ENCODE results near the gene ARMH2. TPM values are rescaled to one million over a fixed set of nuclear protein-coding genes. Genes with fewer than 3 reads are reported as not detected.
A peak's percentile ranks its signal among the peaks of the same experiment; 100 is the strongest.

ARMH2 gene
- polyA plus RNA-seq (2012; ENCODE audit: insufficient read depth, insufficient read length), result not detected

DNA sequence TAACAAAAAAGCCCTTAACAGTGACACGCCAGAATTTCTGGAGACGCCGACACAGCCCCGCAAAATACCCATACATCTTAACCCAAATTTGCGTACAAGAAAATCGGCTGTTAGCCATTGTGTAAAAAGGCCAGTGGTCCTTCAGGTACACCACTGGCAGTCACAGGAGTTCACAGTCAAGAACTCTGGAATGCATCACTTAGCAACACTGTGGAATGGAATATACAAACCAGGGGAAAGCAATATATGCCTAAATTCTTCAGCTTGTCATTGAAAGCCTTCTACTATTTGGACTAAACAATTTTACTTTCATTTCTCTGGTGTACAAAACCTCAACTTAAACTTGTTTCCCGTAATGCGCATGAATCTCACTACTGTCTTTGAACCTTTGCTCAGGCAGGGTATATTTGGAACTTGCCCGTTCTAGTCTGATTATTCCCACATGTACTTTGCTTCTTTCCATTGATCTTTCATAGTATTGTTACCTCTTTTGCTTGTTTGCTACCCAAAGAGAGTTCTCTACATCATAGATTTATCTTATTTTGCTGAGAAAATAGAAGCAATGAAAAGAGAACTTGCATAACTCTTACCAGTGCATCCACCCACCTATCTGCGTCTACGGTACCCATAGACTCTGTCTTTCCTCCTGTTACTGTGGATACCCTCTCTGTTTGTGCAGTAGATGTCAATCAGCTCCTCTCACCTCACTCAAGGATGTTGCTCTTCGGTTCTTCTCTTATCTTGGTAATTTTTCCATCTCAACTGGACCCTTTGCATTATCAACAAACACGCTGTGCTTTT, at the start of gene ARMH2:
Gene ARMH2 (minus strand): TSS at position 178 of the 801 bp plus-strand sequence. CDS start 60 bp downstream, at position 118.
- DNase-seq (ENCODE audit: low read depth, low spot score), result no peak
- H3K4me3 ChIP-seq (ENCODE audit: low read length), result no peak within 1 kb of the TSS

DNA sequence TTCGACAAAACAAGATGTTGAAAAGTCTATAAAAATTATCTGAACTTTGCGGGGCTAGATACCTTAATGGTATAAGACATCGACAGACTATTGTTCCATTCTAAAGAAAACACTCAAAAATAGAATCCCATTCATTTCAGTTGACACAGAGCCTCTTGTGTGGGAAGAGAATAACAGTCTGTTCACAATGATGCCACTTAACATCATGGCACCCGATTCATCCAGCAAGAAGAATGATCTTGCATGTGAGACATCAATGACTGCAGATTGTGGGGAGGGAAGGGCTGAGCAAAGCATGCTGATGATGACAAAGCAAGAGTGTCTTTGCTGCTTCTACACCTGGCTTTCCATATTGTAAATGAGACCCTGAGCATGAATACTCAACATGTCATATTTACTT, 49.7 kb upstream of the ARMH2 start:
- no peak overlapping the region for H3K4me3 ChIP-seq (ENCODE audit: low read length)
- no peak for DNase-seq (ENCODE audit: low read depth, low spot score)

GRCh38 chr6:24847402-24847801, 48.7 kb upstream of the ARMH2 start:
- no peak overlapping the region for H3K4me3 ChIP-seq (ENCODE audit: low read length)
- DNase-seq (ENCODE audit: low read depth, low spot score), result no peak

GRCh38 chr6:24845578-24845977, 46.9 kb upstream of the ARMH2 start:
- no peak overlapping the region for H3K4me3 ChIP-seq (ENCODE audit: low read length)
- no peak for DNase-seq (ENCODE audit: low read depth, low spot score)

- no peak overlapping the region for H3K4me3 ChIP-seq (ENCODE audit: low read length)
- no peak for DNase-seq (ENCODE audit: low read depth, low spot score)
Measured at GRCh38 chr6:24844903-24845302, 46.2 kb upstream of the ARMH2 start.

GRCh38 chr6:24844061-24844460, 45.3 kb upstream of the ARMH2 start:
- no peak for DNase-seq (ENCODE audit: low read depth, low spot score)
- no peak overlapping the region for H3K4me3 ChIP-seq (ENCODE audit: low read length)

GRCh38 chr6:24840187-24840586, 41.5 kb upstream of the ARMH2 start:
- H3K4me3 ChIP-seq (ENCODE audit: low read length), result no peak overlapping the region
- DNase-seq (ENCODE audit: low read depth, low spot score), result no peak

DNA sequence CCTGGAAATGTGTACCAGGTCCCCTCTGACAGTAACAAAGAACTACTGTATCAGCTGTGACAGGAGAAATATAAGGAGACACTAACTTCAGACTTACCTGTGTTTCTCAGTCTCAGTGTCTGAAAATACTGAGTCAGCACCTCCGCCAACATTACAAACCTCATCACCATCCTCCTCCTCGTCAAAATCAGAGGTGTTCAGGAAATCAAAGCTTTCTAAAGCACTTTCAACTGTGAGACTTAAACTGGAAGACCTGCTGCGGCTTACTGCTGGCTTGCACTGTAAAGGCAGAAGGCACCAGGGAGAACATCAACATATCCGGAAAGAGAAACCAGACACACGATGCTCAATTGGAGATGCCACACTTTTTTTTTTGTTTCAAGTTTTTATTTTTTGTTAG, 40.3 kb upstream of the ARMH2 start:
- no peak overlapping the region for H3K4me3 ChIP-seq (ENCODE audit: low read length)
- no peak for DNase-seq (ENCODE audit: low read depth, low spot score)

GRCh38 chr6:24838081-24838480, 39.4 kb upstream of the ARMH2 start:
- no peak overlapping the region for H3K4me3 ChIP-seq (ENCODE audit: low read length)
- DNase-seq (ENCODE audit: low read depth, low spot score), result no peak

DNA sequence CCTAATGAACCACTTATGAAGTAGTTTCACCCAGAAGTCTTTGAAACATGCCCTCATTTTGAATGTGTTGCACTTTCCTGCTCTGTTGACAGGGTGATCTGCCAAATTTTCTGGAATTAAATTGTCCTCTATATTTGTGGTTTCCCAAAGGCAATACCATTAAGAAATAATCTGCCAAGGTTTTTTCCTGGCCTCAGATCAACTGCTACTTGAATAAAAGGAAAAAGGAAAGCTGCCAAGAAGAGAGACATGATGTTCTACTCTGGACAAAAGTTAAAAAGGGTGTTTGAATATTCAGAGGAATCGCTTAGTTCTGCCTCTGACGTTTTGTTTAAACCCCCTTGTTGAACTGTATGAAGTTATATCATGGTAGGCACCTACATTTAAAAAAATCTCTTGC, 37.4 kb upstream of the ARMH2 start:
- DNase-seq (ENCODE audit: low read depth, low spot score), result no peak
- no peak overlapping the region for H3K4me3 ChIP-seq (ENCODE audit: low read length)

DNA sequence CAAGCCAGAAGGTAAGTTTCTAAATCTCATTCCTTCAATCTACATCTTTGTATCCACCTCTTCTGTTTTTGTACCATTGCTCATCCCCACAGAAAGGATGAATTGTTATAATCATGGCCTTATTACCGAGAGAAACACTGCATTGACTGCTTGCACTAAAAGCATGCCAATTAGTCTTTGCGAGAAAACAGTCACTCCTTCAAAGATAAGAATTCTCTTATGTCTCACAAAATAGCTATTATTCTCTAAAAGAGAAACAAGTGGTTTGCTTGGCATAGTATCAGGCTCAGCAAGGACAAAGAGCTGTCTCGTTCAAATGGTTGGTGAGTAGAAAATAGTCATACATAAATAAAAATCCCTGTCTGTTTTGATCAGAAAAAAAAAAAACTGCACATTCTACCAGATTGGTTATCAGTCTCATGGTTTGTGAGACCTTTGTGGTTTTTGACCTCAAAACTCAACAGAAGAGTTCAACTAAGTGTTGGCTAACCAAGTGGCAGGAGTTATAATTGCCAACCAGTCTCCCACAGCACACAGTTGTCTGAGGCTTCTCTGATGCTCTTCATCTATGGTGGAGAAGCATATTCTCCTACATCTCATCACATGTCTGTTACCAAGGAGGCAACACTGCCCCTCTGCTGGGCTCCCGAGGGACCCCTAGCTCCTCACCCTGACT, 35.1 kb upstream of the ARMH2 start:
- peak; percentile 27 for DNase-seq (ENCODE audit: low read depth, low spot score)
- no peak overlapping the region for H3K4me3 ChIP-seq (ENCODE audit: low read length)

DNA sequence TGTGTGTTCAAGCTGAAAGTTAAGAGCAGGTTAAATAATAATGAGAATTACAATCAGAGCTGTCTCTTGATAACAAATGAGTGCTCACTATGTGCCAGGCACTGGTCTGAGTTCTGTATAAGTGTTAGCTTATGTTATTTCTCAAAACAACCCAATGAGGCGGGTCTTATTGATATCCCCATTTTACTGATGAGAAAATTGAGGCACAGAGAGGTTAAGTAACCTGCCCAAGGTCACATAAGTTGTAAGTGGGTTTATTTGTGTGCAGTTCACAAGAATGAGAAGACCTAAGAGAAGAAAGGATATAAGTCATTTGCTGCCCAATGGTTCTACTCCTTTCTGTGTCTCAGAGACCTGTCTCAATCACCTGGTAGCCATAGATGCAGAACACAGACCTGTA, 34.1 kb upstream of the ARMH2 start:
- H3K4me3 ChIP-seq (ENCODE audit: low read length), result no peak overlapping the region
- no peak for DNase-seq (ENCODE audit: low read depth, low spot score)

DNA sequence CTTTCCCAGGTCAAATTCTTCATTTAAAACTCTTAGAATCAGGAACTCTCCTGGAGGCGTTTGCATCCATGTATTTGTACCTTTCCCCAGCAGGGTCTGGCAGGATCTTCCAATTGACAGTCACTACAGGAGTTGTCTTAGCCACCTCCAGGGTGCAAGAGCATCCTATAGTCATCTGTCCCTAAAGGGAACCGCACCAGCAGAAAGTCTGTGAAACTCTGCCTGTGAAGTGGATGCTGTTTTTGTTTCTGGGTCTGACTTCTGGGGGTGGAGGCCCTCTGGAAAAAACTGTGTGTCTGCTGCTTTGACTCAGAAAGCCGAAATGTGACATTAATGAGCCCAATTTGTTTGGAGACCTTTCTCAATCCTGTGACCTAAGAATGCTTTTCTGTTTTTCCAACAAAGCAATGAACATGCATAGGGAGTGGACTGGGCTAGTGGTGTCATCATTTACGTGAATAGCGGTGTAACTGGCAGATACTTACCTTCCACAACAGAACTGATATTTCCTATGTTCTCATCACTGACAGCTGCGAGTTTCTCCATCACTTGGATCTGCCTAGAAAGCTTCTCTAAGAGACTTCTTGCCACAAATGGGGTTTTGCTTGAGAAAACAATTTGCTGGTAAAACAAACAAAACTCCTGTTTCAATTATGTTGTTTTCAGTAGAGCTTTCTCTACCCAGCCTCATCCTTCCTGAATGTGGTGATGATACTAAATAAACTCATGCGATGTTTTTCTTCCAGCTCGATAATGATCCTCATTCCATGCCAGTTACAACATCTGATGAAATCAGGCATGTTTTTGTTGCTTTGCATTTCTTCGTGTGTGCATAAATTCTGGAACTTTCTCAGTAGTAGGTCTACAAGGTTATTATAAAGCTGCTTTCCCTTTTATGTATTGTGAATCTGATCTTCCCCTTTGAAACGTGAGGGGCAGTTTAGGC, 33.3 kb upstream of the ARMH2 start:
- DNase-seq (ENCODE audit: low read depth, low spot score), result no peak

DNA sequence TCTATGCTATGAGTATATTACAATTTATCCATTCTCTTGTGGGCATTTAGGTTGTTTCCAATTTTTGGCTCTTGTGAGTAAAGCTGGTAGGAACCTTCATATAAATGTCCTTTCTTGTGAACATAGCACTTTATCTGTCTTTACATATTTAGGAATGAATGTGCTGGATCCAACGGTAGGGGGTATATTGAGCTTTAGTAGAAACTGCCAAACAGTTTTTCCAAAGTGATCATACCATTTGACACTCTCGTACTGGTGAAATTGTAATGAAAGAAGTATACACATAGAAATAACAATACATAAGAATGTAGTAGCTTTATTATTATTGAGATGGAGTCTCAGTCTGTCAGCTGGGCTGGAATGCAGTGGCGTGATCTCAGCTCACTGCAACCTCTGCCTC, 30.9 kb upstream of the ARMH2 start:
- no peak overlapping the region for H3K4me3 ChIP-seq (ENCODE audit: low read length)

More for the DNA sequence above, 33.3 kb upstream of the ARMH2 start:
- no peak overlapping the region for H3K4me3 ChIP-seq (ENCODE audit: low read length)

DNA sequence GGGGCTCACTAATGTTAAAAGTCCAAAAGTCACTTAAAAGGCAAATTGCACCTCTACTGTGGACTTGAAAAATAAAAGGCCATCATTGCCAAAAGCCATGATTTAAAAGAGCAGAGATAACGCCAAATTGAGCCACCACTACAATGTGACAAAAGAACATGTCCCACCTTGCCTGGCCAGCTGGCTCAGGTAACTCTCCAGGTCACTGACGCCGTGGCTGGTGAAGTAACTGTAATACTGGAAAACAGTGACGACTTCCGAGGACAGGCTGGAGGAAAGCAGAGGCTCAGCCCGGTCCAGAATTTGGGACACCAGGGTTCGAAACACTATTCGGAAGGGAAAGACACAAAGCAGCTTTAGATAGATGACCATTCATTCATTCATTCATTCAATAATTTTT, 29.3 kb upstream of the ARMH2 start:
- no peak for DNase-seq (ENCODE audit: low read depth, low spot score)
- no peak overlapping the region for H3K4me3 ChIP-seq (ENCODE audit: low read length)

More for the DNA sequence above, 30.9 kb upstream of the ARMH2 start:
- no peak for DNase-seq (ENCODE audit: low read depth, low spot score)

- DNase-seq (ENCODE audit: low read depth, low spot score), result no peak
Measured at GRCh38 chr6:24827162-24827561, 28.4 kb upstream of the ARMH2 start.

DNA sequence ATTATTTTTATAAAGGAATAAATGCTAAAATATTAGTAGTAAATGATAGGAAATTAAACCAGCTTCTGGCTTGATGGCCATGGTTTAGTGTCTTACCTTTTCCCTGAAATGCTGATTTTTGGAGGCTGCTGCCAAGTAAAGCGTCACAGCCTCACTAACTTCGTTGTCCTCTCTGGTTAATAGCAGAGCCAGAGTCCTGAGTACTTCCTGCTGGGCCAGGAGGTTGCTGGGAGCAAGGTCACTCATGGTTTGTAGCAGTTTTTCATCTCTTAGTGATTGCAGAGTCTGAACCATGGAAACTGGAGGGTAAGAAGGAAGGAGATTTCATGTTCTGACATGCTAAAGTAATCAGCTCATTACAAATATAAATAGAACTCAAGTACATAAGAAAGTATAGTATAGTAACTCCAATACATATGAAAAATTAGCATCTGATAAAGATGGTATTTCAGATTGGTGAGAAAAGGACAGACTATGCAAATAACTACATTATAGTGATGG, 26.5 kb upstream of the ARMH2 start:
- H3K4me3 ChIP-seq (ENCODE audit: low read length), result no peak overlapping the region
- no peak for DNase-seq (ENCODE audit: low read depth, low spot score)

More at GRCh38 chr6:24827162-24827561, 28.4 kb upstream of the ARMH2 start:
- H3K4me3 ChIP-seq (ENCODE audit: low read length), result no peak overlapping the region

DNA sequence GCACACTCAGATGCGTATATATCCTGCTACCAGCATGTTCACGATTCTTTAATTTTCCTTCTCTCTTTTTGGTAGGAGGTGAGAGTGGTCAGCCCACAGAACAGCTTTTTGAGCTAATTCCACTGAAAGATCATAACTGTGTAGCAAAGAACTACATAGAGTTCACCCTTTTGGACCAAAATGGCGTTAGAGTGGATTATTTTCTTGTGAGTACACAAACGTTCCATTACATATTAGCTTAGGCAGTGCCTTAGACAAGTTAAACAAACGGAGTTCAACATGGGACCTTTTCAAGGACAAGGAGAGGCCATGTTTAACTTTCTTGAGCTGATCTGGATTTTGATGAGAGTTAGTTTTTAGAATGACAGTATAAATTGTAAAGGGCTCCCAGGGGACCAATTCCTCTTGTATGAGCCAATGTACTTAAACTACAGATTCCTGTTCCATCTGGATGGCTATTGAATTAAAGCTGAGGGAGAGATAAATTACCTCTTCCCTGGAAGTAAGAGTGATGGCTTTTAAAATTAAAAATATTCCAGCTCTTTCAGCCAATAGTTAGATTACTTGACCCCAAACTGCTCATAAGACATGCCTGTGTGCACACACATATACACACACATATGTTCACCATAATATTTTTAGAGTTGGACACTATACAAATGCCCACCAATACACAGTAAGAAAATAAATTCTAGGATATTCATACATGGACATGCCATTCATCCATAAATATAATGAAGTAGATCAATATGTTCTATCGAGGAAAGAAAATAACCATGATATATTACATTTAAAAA, 25.6 kb upstream of the ARMH2 start:
- DNase-seq (ENCODE audit: low read depth, low spot score), result no peak
- H3K4me3 ChIP-seq (ENCODE audit: low read length), result no peak overlapping the region

DNA sequence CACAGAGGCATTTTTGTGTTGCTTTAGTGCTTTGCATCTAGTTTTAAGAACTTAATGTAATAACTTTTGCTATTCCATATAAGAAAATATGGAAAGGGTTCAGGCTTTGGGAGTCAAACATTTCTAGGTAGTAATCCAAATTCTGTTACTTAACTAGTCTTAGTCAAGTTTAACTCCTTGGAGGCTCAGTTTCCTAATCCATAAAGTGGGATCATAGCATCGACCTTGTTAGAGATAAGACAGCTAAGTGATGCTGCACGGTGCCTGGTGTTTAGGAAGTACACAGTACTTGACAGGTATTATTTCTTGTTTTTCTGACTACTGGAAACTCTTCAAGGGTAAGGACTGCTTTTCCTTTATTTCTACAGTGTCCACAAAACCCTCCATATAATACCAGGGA, 24.5 kb upstream of the ARMH2 start:
- H3K4me3 ChIP-seq (ENCODE audit: low read length), result no peak overlapping the region
- no peak for DNase-seq (ENCODE audit: low read depth, low spot score)
